Measurements from ENCODE around the gene ACTL8.

ACTL8 gene

DNA sequence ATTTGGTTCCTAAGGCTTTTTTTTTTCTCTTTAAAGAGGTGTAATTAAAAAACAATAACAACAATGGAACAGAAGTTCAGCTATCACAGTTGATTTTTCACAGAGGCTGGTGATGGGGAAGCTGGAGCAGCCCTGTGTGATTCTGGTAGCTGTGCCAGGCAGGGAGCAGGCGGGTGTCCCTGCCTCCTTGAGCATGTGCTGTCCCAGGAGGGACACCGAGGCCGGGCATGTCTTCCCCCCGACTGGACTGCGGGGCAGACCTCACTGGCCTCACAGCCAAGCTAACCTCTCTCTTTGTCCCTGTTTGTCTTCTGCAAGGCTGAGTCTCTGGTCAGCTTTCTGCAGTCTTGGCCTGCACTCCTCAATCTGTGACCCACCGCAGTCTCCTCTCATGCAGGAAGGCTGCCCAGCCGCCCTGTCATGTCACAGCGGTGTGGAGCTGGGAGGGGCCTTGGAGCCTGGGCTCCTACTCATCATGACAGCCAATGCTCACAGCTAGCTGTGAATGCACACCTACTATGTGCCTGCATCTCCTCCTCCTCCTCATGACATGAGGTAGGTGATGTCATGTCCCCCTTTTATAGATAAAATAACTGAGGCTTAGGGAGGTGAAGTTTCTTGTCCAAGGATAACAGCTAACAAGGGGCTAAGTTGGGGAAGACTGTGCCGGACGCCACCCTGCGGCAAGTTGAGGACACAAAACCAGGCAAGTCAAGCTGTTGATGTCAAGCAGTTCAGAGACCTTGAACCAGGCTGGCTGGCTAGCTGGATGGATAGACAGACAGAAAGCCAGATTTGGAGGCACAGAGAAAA lies 10.3 kb upstream of the ACTL8 start:
- TF ChIP-seq, protein P1, sequence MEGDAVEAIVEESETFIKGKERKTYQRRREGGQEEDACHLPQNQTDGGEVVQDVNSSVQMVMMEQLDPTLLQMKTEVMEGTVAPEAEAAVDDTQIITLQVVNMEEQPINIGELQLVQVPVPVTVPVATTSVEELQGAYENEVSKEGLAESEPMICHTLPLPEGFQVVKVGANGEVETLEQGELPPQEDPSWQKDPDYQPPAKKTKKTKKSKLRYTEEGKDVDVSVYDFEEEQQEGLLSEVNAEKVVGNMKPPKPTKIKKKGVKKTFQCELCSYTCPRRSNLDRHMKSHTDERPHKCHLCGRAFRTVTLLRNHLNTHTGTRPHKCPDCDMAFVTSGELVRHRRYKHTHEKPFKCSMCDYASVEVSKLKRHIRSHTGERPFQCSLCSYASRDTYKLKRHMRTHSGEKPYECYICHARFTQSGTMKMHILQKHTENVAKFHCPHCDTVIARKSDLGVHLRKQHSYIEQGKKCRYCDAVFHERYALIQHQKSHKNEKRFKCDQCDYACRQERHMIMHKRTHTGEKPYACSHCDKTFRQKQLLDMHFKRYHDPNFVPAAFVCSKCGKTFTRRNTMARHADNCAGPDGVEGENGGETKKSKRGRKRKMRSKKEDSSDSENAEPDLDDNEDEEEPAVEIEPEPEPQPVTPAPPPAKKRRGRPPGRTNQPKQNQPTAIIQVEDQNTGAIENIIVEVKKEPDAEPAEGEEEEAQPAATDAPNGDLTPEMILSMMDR (IDR thresholded peaks at IDR 0.05), result no peak

DNA sequence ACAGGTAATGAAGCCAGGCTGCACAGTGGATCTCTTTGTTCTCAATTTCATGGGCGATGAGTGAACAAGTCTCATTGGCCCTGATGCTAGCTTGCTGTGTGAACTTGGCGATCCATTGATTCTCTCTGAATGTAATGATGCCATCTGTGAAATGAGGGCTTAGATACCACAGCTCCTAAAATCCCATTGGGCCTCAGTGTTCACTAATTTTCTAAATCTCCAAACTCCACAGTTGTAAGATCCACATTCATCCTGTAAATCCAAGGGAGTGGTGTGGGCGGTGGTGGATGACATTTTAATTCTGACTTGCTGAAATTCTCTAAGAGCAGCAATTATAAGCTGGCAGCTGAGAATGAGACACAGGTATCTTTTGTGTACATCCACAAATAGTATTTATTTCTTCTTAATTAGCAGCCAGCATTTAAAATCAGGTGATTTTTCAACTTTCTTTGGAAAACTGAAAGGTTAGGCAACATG lies 9.6 kb upstream of the ACTL8 start:
- TF ChIP-seq, protein P1 (IDR thresholded peaks at IDR 0.05), result no peak

GRCh38 chr1:17746920-17747319 lies 8.2 kb upstream of the ACTL8 start:
- TF ChIP-seq, protein P1 (IDR thresholded peaks at IDR 0.05), result no peak

DNA sequence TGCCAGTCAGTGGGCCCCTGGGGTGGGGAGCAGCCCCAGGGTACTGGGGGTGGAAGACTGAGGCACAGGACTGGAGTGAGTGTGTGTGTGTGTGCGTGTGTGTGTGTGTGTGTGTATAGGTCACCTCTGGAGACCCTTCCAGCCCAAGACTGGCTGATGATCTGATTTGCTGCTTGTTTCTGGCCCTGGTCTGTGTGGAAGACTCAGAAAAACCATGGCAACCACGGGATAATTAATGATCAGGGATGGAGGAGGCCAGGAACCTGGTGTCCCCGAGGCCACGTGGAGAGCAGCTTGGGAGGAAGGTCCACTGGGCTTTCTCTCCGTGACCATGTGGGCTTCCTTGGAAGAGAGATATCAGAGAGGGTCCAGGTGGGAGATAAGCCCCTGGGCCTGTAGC lies 4.8 kb upstream of the ACTL8 start:
- TF ChIP-seq, protein P1 (IDR thresholded peaks at IDR 0.05), result no peak

DNA sequence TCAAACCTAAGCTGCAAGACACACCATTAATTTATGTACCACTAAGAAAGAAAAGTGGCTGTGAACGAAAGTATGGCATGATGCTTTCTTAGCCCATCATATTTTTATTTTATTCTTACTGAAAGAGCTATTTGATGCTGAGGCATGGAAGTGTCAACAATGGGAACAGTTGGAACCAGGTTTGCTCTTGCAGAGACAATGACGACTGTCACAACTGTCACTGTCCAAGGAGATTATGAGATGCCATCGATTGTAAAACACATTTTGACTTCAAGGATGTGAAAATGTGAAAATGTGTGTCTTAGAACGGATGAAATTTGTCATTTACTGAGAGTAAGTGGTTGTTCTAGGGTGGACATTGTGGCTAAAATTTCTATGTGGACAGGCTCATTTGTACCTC lies 2.8 kb upstream of the ACTL8 start:
- TF ChIP-seq, protein P1 (IDR thresholded peaks at IDR 0.05), result no peak

DNA sequence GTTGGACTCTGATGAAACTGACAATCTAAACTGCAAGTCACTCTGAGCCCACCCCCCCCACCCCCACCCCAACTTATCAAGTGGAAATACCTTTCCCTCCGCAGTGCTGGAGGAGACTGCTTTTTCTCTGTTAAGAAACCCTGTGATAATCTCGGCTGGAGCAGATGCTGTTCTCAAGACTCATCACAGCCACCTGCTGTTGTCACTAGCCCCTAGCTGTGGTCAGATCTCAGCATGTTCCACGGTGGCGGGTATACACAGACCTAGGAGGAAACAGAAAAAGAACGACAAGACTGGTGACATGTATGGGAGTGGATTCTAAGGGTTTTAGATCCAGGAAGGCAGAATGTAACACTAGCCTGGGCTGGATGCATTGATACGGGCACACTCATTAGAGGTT lies 2.3 kb downstream of the ACTL8 start:
- TF ChIP-seq, protein P1 (IDR thresholded peaks at IDR 0.05), result no peak

DNA sequence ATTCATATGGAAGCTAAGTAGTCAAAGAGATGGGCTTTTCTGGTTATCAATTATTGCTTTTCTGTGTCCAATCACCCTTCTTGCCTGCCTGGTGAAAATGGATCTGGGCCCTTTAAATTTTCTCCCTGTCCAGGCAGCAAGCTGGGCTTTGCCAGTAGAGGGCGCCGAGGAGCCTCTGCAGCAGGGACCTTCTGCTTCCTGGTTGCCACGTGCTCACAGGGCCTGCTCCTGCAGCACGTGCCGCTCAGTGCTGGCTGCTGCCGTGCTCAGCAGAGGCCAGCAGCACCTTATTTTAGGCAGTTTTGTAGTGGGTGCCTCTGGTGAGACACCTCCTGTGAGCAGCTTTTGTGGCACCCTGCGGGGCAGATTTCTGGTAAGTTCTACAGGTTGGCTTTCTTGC lies 4.0 kb downstream of the ACTL8 start:
- TF ChIP-seq, protein P1 (IDR thresholded peaks at IDR 0.05), result peak; percentile 10; the same call in 1 of the 2 replicates

All from LNCAP (cell line).